Neutrophil (primary cell): ENCODE data around the gene MBD3L2.
"Not testable (repeated sequence)": the region's sequence is repeated elsewhere in the genome, so short reads cannot be mapped to it uniquely, and the experiment has no call there.

ENCODE experiments used
- H3K27ac ChIP-seq: fragments of 200-600 bp; sonication (generic); 2 replicates; pipeline ENCODE4 v1.5.1; 2016; ENCODE audit warnings: mild to moderate bottlenecking, moderate library complexity
- H3K27me3 ChIP-seq: fragments of 200-600 bp; sonication (generic); 2 replicates; pipeline ENCODE4 v1.6.0; 2016; ENCODE audit warnings: mild to moderate bottlenecking
- H3K36me3 ChIP-seq: fragments of 200-600 bp; sonication (generic); 2 replicates; pipeline ENCODE4 v1.5.1; 2017
- H3K4me1 ChIP-seq, 2 experiments: fragments of 200-600 bp in 1 of 2; sonication (generic) in 1 of 2; 1 replicate in 1 of 2; 2 replicates in 1 of 2; pipeline versions ENCODE4 v1.5.1 to v1.6.1; 2013 to 2016; ENCODE audit warnings: low read depth in 1 of 2, low read length in 1 of 2, mild to moderate bottlenecking in 1 of 2, moderate library complexity in 1 of 2; ENCODE audit not compliant: control insufficient read depth in 1 of 2, insufficient read depth in 1 of 2
- H3K4me3 ChIP-seq, 2 experiments: fragments of 200-600 bp in 1 of 2; sonication (generic) in 1 of 2; 1 replicate in 1 of 2; 2 replicates in 1 of 2; pipeline ENCODE4 v1.5.1; 2013 to 2016; ENCODE audit warnings: low read depth in 1 of 2, low read length in 1 of 2, mild to moderate bottlenecking in 1 of 2, moderate library complexity in 1 of 2
- H3K9me3 ChIP-seq: fragments of 200-600 bp; sonication (generic); 2 replicates; pipeline ENCODE4 v1.5.1; 2016
- CTCF ChIP-seq: fragments of 200-600 bp; sonication (generic); IDR thresholded peaks from 2 replicates; pipeline ENCODE4 v1.5.1; 2016; ENCODE audit warnings: antibody characterized with exemption

Gene MBD3L2

GRCh38 chr19:7052896-7053295 is 3.8 kb downstream of the MBD3L2 start:
- not testable (repeated sequence) for H3K4me3 ChIP-seq, H3K4me1 ChIP-seq, H3K27me3 ChIP-seq, H3K27ac ChIP-seq, H3K36me3 ChIP-seq, H3K9me3 ChIP-seq

- not testable (repeated sequence) for H3K36me3 ChIP-seq, H3K27me3 ChIP-seq, H3K9me3 ChIP-seq, H3K4me3 ChIP-seq, H3K27ac ChIP-seq, H3K4me1 ChIP-seq
These were observed 5.7 kb downstream of the MBD3L2 start for GRCh38 chr19:7054635-7055368.

- H3K4me1 ChIP-seq, H3K27ac ChIP-seq, H3K27me3 ChIP-seq, H3K36me3 ChIP-seq, H3K4me3 ChIP-seq, H3K9me3 ChIP-seq: not testable (repeated sequence)
These were observed 6.6 kb downstream of the MBD3L2 start for GRCh38 chr19:7055679-7056078.

- H3K4me3 ChIP-seq, H3K4me1 ChIP-seq, H3K36me3 ChIP-seq, H3K27me3 ChIP-seq, H3K9me3 ChIP-seq, H3K27ac ChIP-seq: not testable (repeated sequence)
These were observed 7.2 kb downstream of the MBD3L2 start for GRCh38 chr19:7056371-7056770.

- not testable (repeated sequence) for H3K36me3 ChIP-seq, H3K27me3 ChIP-seq, H3K4me1 ChIP-seq, H3K9me3 ChIP-seq, H3K4me3 ChIP-seq, H3K27ac ChIP-seq
These were observed 9.5 kb downstream of the MBD3L2 start, which contains the start of gene MBD3L3 for GRCh38 chr19:7058576-7058975. Gene MBD3L3, minus strand, starts transcription at chr19:7058676. Its CDS starts 71 bp downstream, at chr19:7058605.

- not testable (repeated sequence) for H3K27ac ChIP-seq, H3K4me3 ChIP-seq, H3K4me1 ChIP-seq, H3K36me3 ChIP-seq, H3K27me3 ChIP-seq, H3K9me3 ChIP-seq
These were observed 10.9 kb downstream of the MBD3L2 start for GRCh38 chr19:7059977-7060376.

GRCh38 chr19:7063339-7063738 is 14.2 kb downstream of the MBD3L2 start:
- Histone ChIP-seq H3K36me3 (no peaks in the 10 kb centered on the region), H3K9me3 (no peaks in the 10 kb centered on the region), H3K4me3 (no peak overlapping the region), H3K4me1 (no peaks in the 10 kb centered on the region), H3K27me3 (no peaks in the 10 kb centered on the region), H3K27ac (no peak overlapping the region)
- no peak for TF ChIP-seq CTCF

- no peak for TF ChIP-seq CTCF
- H3K9me3 ChIP-seq, result no peaks in the 10 kb centered on the region
- no peak overlapping the region for H3K27ac ChIP-seq
- H3K4me3 ChIP-seq, result no peak overlapping the region
- no peaks in the 10 kb centered on the region for H3K27me3 ChIP-seq
- peaks cover 0 to 4% of the 10 kb centered on the region in 2 experiments for H3K4me1 ChIP-seq
- H3K36me3 ChIP-seq, result no peaks in the 10 kb centered on the region
These were observed 14.8 kb downstream of the MBD3L2 start for GRCh38 chr19:7063764-7064418.

GRCh38 chr19:7067122-7067521 is 18.0 kb downstream of the MBD3L2 start:
- H3K36me3 ChIP-seq, result peaks cover 10% of the 10 kb centered on the region
- not testable (repeated sequence) for H3K4me3 ChIP-seq, H3K27ac ChIP-seq, H3K9me3 ChIP-seq, H3K27me3 ChIP-seq
- H3K4me1 ChIP-seq, result peaks cover 10 to 20% of the 10 kb centered on the region in 2 experiments
